SK-N-MC (cell line): ENCODE data around the gene CLEC4E.
"Not testable (repeated sequence)": the region's sequence is repeated elsewhere in the genome, so short reads cannot be mapped to it uniquely, and the experiment has no call there.

Source experiments
- DNase-seq: peaks from one replicate; pipeline ENCODE4 v3.0.0-alpha.2; 2011; ENCODE audit warnings: low read depth, low spot score
- H3K27ac ChIP-seq: fragments of 200-600 bp; sonication (generic); 2 replicates; pipeline ENCODE4 v1.5.1; 2016; ENCODE audit warnings: mixed run types
- H3K36me3 ChIP-seq: fragments of 200-600 bp; sonication (generic); 2 replicates; pipeline ENCODE4 v1.6.1; 2017; ENCODE audit warnings: antibody characterized with exemption, low read length, mixed read lengths; ENCODE audit not compliant: insufficient read depth
- H3K4me3 ChIP-seq: fragments of 200-600 bp; sonication (generic); 2 replicates; pipeline ENCODE4 v1.5.1; 2016
- H3K9ac ChIP-seq: fragments of 200-600 bp; sonication (generic); 2 replicates; pipeline ENCODE4 v1.8.0; 2017; ENCODE audit warnings: mixed run types, mixed read lengths; ENCODE audit not compliant: insufficient read length
- H3K9me3 ChIP-seq: fragments of 200-600 bp; sonication (generic); 2 replicates; pipeline ENCODE4 v1.6.1; 2017; ENCODE audit warnings: low read depth, mild to moderate bottlenecking, antibody characterized with exemption, low read length, moderate library complexity, mixed read lengths
- EZH2 ChIP-seq: fragments of 200-600 bp; sonication (generic); IDR thresholded peaks from one replicate; pipeline ENCODE4 v1.6.1; 2017; ENCODE audit warnings: antibody characterized with exemption
- FOXP2 ChIP-seq: optimal IDR thresholded peaks from 2 replicates; pipeline ENCODE3; 2011; ENCODE audit warnings: mild to moderate bottlenecking, moderate library complexity; ENCODE audit not compliant: insufficient read depth; ENCODE audit errors: extremely low read length, control extremely low read depth
- POLR2AphosphoS5 ChIP-seq: IDR thresholded peaks from 2 replicates; pipeline ENCODE4 v1.6.1; 2012; ENCODE audit warnings: mild to moderate bottlenecking, low read depth, low read length, borderline replicate concordance

Gene CLEC4E

GRCh38 chr12:8513256-8513655 is 27.4 kb downstream of the CLEC4E start, which contains the start of gene CLEC4D:
TSS of gene CLEC4D (plus strand) at chr12:8513503. CDS start at chr12:8513733, 230 bp downstream.
- Histone ChIP-seq H3K9ac (no peak within 1 kb of the TSS), H3K36me3 (no peaks in the 10 kb centered on the region), H3K27ac (no peak within 1 kb of the TSS), H3K4me3 (no peak within 1 kb of the TSS), H3K9me3 (no peaks in the 10 kb centered on the region)
- DNase-seq: no peak
- TF ChIP-seq FOXP2 (no peak), EZH2 (no peak), POLR2AphosphoS5 (no peak)

GRCh38 chr12:8508910-8509841 is 31.5 kb downstream of the CLEC4E start:
- Histone ChIP-seq H3K4me3 (no peak overlapping the region), H3K27ac (no peak overlapping the region), H3K9ac (no peak overlapping the region), H3K36me3 (no peaks in the 10 kb centered on the region), H3K9me3 (no peaks in the 10 kb centered on the region)
- no peak for DNase-seq
- no peak for TF ChIP-seq FOXP2
- no peak for TF ChIP-seq EZH2
- TF ChIP-seq POLR2AphosphoS5: no peak

GRCh38 chr12:8508223-8508622 is 32.5 kb downstream of the CLEC4E start:
- H3K27ac ChIP-seq: no peak overlapping the region
- H3K36me3 ChIP-seq: no peaks in the 10 kb centered on the region
- DNase-seq: no peak
- no peaks in the 10 kb centered on the region for H3K9me3 ChIP-seq
- no peak for TF ChIP-seq POLR2AphosphoS5
- no peak overlapping the region for H3K9ac ChIP-seq
- H3K4me3 ChIP-seq: no peak overlapping the region

- Histone ChIP-seq H3K36me3 (no peaks in the 10 kb centered on the region), H3K4me3 (no peak overlapping the region), H3K9me3 (no peaks in the 10 kb centered on the region), H3K27ac (no peak overlapping the region), H3K9ac (no peak overlapping the region)
- TF ChIP-seq POLR2AphosphoS5 (no peak), EZH2 (no peak), FOXP2 (no peak)
- DNase-seq: no peak
These were observed 33.1 kb downstream of the CLEC4E start for GRCh38 chr12:8507596-8507995.

GRCh38 chr12:8504351-8504750 is 36.4 kb downstream of the CLEC4E start:
- Histone ChIP-seq H3K36me3 (no peaks in the 10 kb centered on the region), H3K9ac (no peak overlapping the region), H3K27ac (no peak overlapping the region), H3K4me3 (no peak overlapping the region), H3K9me3 (no peaks in the 10 kb centered on the region)
- no peak for DNase-seq
- TF ChIP-seq EZH2 (no peak), POLR2AphosphoS5 (no peak), FOXP2 (no peak)

GRCh38 chr12:8501720-8502119 is 39.0 kb downstream of the CLEC4E start:
- no peaks in the 10 kb centered on the region for H3K9me3 ChIP-seq
- no peak overlapping the region for H3K27ac ChIP-seq
- H3K4me3 ChIP-seq: no peak overlapping the region
- TF ChIP-seq POLR2AphosphoS5 (no peak), EZH2 (no peak), FOXP2 (no peak)
- H3K9ac ChIP-seq: no peak overlapping the region
- H3K36me3 ChIP-seq: no peaks in the 10 kb centered on the region
- DNase-seq: no peak

- H3K4me3 ChIP-seq: no peak overlapping the region
- no peak overlapping the region for H3K27ac ChIP-seq
- TF ChIP-seq POLR2AphosphoS5 (no peak), EZH2 (no peak), FOXP2 (no peak)
- DNase-seq: no peak
- H3K9me3 ChIP-seq: no peaks in the 10 kb centered on the region
- no peaks in the 10 kb centered on the region for H3K36me3 ChIP-seq
- no peak overlapping the region for H3K9ac ChIP-seq
These were observed 41.1 kb downstream of the CLEC4E start for GRCh38 chr12:8499616-8500015.

GRCh38 chr12:8496074-8496473 is 44.6 kb downstream of the CLEC4E start:
- not testable (repeated sequence) for H3K9ac ChIP-seq, DNase-seq, H3K27ac ChIP-seq, H3K9me3 ChIP-seq, H3K36me3 ChIP-seq
- 0 out of 2 replicates have a peak overlapping the region, but pooled peaks have one; percentile 7 for H3K4me3 ChIP-seq

GRCh38 chr12:8495671-8496070 is 45.0 kb downstream of the CLEC4E start:
- H3K9ac ChIP-seq, H3K36me3 ChIP-seq, H3K4me3 ChIP-seq, H3K27ac ChIP-seq, H3K9me3 ChIP-seq, DNase-seq: not testable (repeated sequence)
